GM10248 (cell line): Measurements from ENCODE around the gene MYO16.

Experiments used
- CTCF ChIA-PET: fragments of 300-600 bp; sonication (Branson Sonifier 250); formaldehyde crosslinking; extraction: SDS; loops from one replicate; lab custom pipeline; 2021; ENCODE audit warnings: antibody characterized with exemption; lab: Yijun Ruan, JAX
- POLR2A ChIA-PET: fragments of 350-650 bp; sonication (Branson Sonifier 250); formaldehyde crosslinking; extraction: SDS; loops from one replicate; lab custom pipeline; 2020; ENCODE audit warnings: antibody characterized with exemption; lab: Yijun Ruan, JAX
- DNase-seq: peaks from one replicate; pipeline ENCODE4 v3.0.0; 2012; ENCODE audit errors: extremely low spot score
- CTCF ChIP-seq: IDR thresholded peaks from 2 replicates; pipeline ENCODE4 v1.5.1; 2012; ENCODE audit warnings: mild to moderate bottlenecking, low read depth; ENCODE audit errors: extremely low read depth, missing control alignments, control extremely low read depth

MYO16 gene

GRCh38 chr13:109220631-109221030, 591.2 kb downstream of the MYO16 start:
- CTCF ChIA-PET = no interaction called here
- no peak for DNase-seq
- TF ChIP-seq CTCF = no peak
- POLR2A ChIA-PET = no interaction called here

GRCh38 chr13:109224033-109224432, 594.6 kb downstream of the MYO16 start:
- CTCF ChIA-PET = interaction anchor here (1.4 kb wide), 1 partner anchor 10 kb away, joined by 4 read pairs; no protein-coding TSS in a partner anchor

GRCh38 chr13:109226631-109227030, 597.2 kb downstream of the MYO16 start:
- DNase-seq = no peak
- ChIA-PET POLR2A (no interaction called here), CTCF (no interaction called here)
- TF ChIP-seq CTCF = no peak

More at GRCh38 chr13:109224033-109224432, 594.6 kb downstream of the MYO16 start:
- no peak for TF ChIP-seq CTCF
- POLR2A ChIA-PET = no interaction called here
- DNase-seq = no peak

- CTCF ChIA-PET = no interaction called here
- no peak for TF ChIP-seq CTCF
Observed at GRCh38 chr13:109227344-109227940, 598.0 kb downstream of the MYO16 start.

GRCh38 chr13:109228211-109228610, 598.8 kb downstream of the MYO16 start:
- no peak for TF ChIP-seq CTCF
- POLR2A ChIA-PET = no interaction called here
- DNase-seq = no peak
- CTCF ChIA-PET = no interaction called here

More at GRCh38 chr13:109227344-109227940, 598.0 kb downstream of the MYO16 start:
- POLR2A ChIA-PET = no interaction called here
- no peak for DNase-seq

GRCh38 chr13:109231888-109232287, 602.5 kb downstream of the MYO16 start:
- ChIA-PET POLR2A (no interaction called here), CTCF (no interaction called here)
- TF ChIP-seq CTCF = no peak
- DNase-seq = no peak
